Pancreas (tissue), 10 donors: ENCODE results near the gene SALL3. TPM values are rescaled to one million over a fixed set of nuclear protein-coding genes. Genes with fewer than 3 reads are reported as not detected.

Experiments
- ATAC-seq, 4 donors: fragments of 200-7000 bp; cut with Tn5 transposase; one replicate each; pipeline versions ENCODE4 v1.8.0 to v1.9.1; 2020; ENCODE audit warnings: mild to moderate bottlenecking in 4 of 4, moderate library complexity in 4 of 4
- DNase-seq, 6 donors: peaks; one replicate each; pipeline ENCODE4 v3.0.0-alpha.2; 2020
- FAIRE-seq: peaks from 2 replicates; lab custom pipeline; 2012; peaks lifted over from hg19 to GRCh38; lab: Jason Lieb, UNC
- H3K27ac ChIP-seq, 4 donors: fragments of 200-600 bp; sonication (generic); 1 replicate in 3 of 4; 2 replicates in 1 of 4; pipeline versions ENCODE4 v1.5.0 to v1.8.0; 2020
- H3K27me3 ChIP-seq, 4 donors: fragments of 200-600 bp; one replicate each; pipeline ENCODE4 v1.8.0; 2021
- H3K36me3 ChIP-seq, 3 donors: fragments of 200-600 bp; sonication (generic) in 1 of 3; one replicate each; pipeline versions ENCODE4 v1.5.0 to v1.8.0; 2020 to 2021
- H3K4me1 ChIP-seq, 3 donors: fragments of 200-600 bp; one replicate each; pipeline ENCODE4 v1.8.0; 2021
- H3K4me3 ChIP-seq, 4 donors: fragments of 200-600 bp; sonication (generic) in 2 of 4; one replicate each; pipeline versions ENCODE4 v1.5.0 to v1.8.0; 2020 to 2021
- H3K9me3 ChIP-seq, 4 donors: fragments of 200-600 bp; one replicate each; pipeline ENCODE4 v1.8.0; 2021
- CTCF ChIP-seq, 4 donors: fragments of 200-600 bp; sonication (generic) in 3 of 4; IDR thresholded peaks; one replicate each; pipeline versions ENCODE4 v1.5.0 to v1.8.0; 2021; ENCODE audit warnings: antibody characterized with exemption in 4 of 4
- WGBS, 2 donors: extraction: QIAGEN DNeasy Blood & Tissue Kit; methylation state at CpG; one replicate each; pipeline ENCODE4 v1.1.7; 2013; 5-methylcytosine and 5-hydroxymethylcytosine counted together
- intact Hi-C, 3 donors: fragments of 100-400 bp; cut with DNase I; formaldehyde crosslinking; loops; one replicate each; pipeline versions ENCODE4 v1.11.1 to v1.14.2; 2022
- polyA plus RNA-seq, 2 donors: library from polyadenylated mRNA; stranded (reverse); fragments of 200-250 nt; gene quantifications; one replicate each; pipeline ENCODE4 v1.2.3, GENCODE V29; 2013
- total RNA-seq, 6 donors: library from RNA; stranded (reverse); fragmentation: NEBNext Ultra II Directional in 4 of 6; extraction: Animal tissue kit (Norgen Biotek cat#: 25700) in 4 of 6; gene quantifications; one replicate each; pipeline versions ENCODE4 v1.2.1 to v1.2.4, GENCODE V29; 2021 to 2023
- donor health status: healthy with polysubstance abuse.
- donor health status: DM: no; HTN: no; CAD: no; lungs with moderate emphysema.
- donor health status: DM: no; HTN: no; CAD: no.
- donor health status: control.
- donor health status: control.
- donor health status: Bipolar disorder and iron deficiency.
- donor health status: DM: yes; HTN: yes; CAD: no.
- donor health status: DM: no; HTN: no; CAD: no.
- donor health status: DM: no; HTN: no; CAD: no.
- donor health status: DM: yes; HTN: yes; CAD: no.

The SALL3 gene
- total RNA-seq = under 1 TPM in 1 of 6 donors, not detected in 5; 0.03 TPM
- not detected for polyA plus RNA-seq

GRCh38 chr18:78979730-78980278 is at the start of gene SALL3:
TSS of gene SALL3 (plus strand) at chr18:78979818. CDS start at chr18:78980275, 457 bp downstream.
- Histone ChIP-seq H3K9me3 (no peaks in the 10 kb centered on the region), H3K27me3 (peaks cover 7 to 63% (median 13%) of the 10 kb centered on the region in 4 donors), H3K27ac (no peak within 1 kb of the TSS), H3K4me3 (peak within 1 kb of the TSS in 1 of 4 donors; percentile 10), H3K4me1 (peaks cover 0 to 3% (median 0%) of the 10 kb centered on the region in 3 donors), H3K36me3 (no peaks in the 10 kb centered on the region)
- WGBS, 2 donors = 2 to 4% methylated on average over 30 to 102 of the region's 102 CpGs
- FAIRE-seq (no peak), ATAC-seq (no peak), DNase-seq (no peak)
- no peak for TF ChIP-seq CTCF (IDR thresholded peaks at IDR 0.05)
- intact Hi-C loops = loop anchor here in 1 of 3 donors (10.0 kb wide), 1 partner anchor 105 kb away; no protein-coding TSS in a partner anchor

DNA sequence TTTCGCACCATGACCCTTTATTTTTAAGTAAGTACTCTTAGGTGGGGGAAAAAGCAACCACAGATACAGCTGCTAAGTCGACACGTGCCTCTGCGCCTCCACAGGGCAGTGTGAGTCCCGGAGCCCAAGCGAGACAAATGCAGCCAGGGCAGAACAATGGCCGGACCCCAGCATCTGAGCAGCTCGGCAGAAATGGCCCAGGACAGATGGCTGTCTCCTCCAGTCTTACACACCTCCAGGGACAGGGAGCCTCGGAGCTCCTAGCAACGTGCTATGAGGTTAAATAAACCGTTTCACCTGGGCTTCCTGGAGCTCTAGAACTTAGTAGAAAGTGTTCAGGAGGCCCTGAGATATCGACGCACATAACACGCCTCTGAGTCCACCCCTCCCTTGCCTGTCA is 47.3 kb upstream of the SALL3 start:
- Histone ChIP-seq H3K4me1 (no peaks in the 10 kb centered on the region), H3K27ac (no peak overlapping the region), H3K36me3 (no peaks in the 10 kb centered on the region), H3K4me3 (no peak overlapping the region), H3K27me3 (peaks cover 0 to 6% (median 0%) of the 10 kb centered on the region in 4 donors), H3K9me3 (no peaks in the 10 kb centered on the region)
- ATAC-seq = no peak
- DNase-seq = no peak
- FAIRE-seq = no peak
- intact Hi-C loops = no loop called here
- no peak for TF ChIP-seq CTCF (IDR thresholded peaks at IDR 0.05)
- WGBS, 2 donors = 51 to 65% methylated on average over 14 of the region's 14 CpGs

DNA sequence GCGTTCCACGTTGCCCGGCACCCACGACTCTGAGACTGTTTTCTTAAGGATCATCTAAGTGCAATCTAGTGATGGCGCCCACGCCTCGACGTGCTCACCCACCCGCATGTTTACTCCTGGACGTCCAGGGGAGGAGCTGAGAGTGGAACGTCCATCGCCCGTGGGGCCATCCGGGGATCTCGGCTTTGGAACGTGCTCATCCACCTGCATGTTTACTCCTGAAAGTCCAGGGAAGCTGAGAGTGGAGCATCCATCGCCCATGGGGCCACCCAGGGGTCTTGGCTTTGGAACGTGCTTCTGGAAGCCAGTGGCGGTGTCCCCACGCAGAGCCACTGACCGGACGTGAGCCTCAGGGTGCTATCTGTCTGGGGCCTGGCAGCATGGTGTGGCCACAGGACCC is 45.6 kb upstream of the SALL3 start:
- intact Hi-C loops = no loop called here
- no peak for TF ChIP-seq CTCF (IDR thresholded peaks at IDR 0.05)
- Histone ChIP-seq H3K27me3 (peaks cover 0 to 6% (median 0%) of the 10 kb centered on the region in 4 donors), H3K4me1 (no peaks in the 10 kb centered on the region), H3K27ac (no peak overlapping the region), H3K36me3 (no peaks in the 10 kb centered on the region), H3K4me3 (no peak overlapping the region), H3K9me3 (no peaks in the 10 kb centered on the region)
- ATAC-seq (no peak), DNase-seq (no peak), FAIRE-seq (no peak)
- 73 to 83% methylated on average over 22 of the region's 22 CpGs for WGBS, 2 donors

- Histone ChIP-seq H3K36me3 (no peaks in the 10 kb centered on the region), H3K4me3 (no peak overlapping the region), H3K27me3 (peaks cover 0 to 6% (median 0%) of the 10 kb centered on the region in 4 donors), H3K27ac (no peak overlapping the region), H3K4me1 (no peaks in the 10 kb centered on the region), H3K9me3 (no peaks in the 10 kb centered on the region)
- DNase-seq = no peak
- no peak for ATAC-seq
- WGBS, 2 donors = 53 to 64% methylated on average over 19 to 20 of the region's 20 CpGs
- intact Hi-C loops = no loop called here
- TF ChIP-seq CTCF (IDR thresholded peaks at IDR 0.05) = no peak
- no peak for FAIRE-seq
Observed at GRCh38 chr18:78934551-78935225, 44.9 kb upstream of the SALL3 start.

- ATAC-seq = no peak
- 32 to 33% methylated on average over 9 of the region's 9 CpGs for WGBS, 2 donors
Observed at GRCh38 chr18:78935406-78935805, 44.2 kb upstream of the SALL3 start.

More at GRCh38 chr18:78935406-78935805, 44.2 kb upstream of the SALL3 start:
- DNase-seq = no peak
- Histone ChIP-seq H3K4me3 (no peak overlapping the region), H3K27me3 (peaks cover 0 to 6% (median 0%) of the 10 kb centered on the region in 4 donors), H3K27ac (no peak overlapping the region), H3K4me1 (no peaks in the 10 kb centered on the region), H3K36me3 (no peaks in the 10 kb centered on the region), H3K9me3 (no peaks in the 10 kb centered on the region)
- FAIRE-seq = no peak
- intact Hi-C loops = no loop called here
- TF ChIP-seq CTCF (IDR thresholded peaks at IDR 0.05) = no peak
